ENCODE data around the gene STRBP. TPM values are rescaled to one million over a fixed set of nuclear protein-coding genes. Genes with fewer than 3 reads are reported as not detected.

STRBP gene
- total and polyA plus RNA-seq, 9 of the 15 experiments (the other 6 are each of a cell fraction or from before 2014, with no cell fraction given), result 27.7 to 84.0 (median 70.2) TPM

- TF ChIP-seq ZNF318 (IDR thresholded peaks at IDR 0.05; ENCODE audit: borderline replicate concordance in 1 of 2, low read depth in 1 of 2), result 0 out of 4 replicates have a peak, but pooled peaks of 1 of the 2 experiments have one; percentile 34
- TF ChIP-seq ERF (CRISPR knock-in tag; IDR thresholded peaks at IDR 0.05), result no peak
- peak in 1 of 2 experiments; percentile 90; a peak in 2 of 4 replicates for TF ChIP-seq RCOR1 (IDR thresholded peaks at IDR 0.05; ENCODE audit: borderline replicate concordance in 1 of 2, low read depth in 2 of 2, low read length in 2 of 2)
- no peak for TF ChIP-seq ZNF586 (CRISPR knock-in tag; conservative IDR thresholded peaks at IDR 0.05)
- no peak for TF ChIP-seq ZKSCAN1 (IDR thresholded peaks at IDR 0.05; ENCODE audit: low read depth, low read length)
- TF ChIP-seq HMGXB4 (CRISPR knock-in tag; IDR thresholded peaks at IDR 0.05), result no peak
- TF ChIP-seq ZNF655 (CRISPR knock-in tag; IDR thresholded peaks at IDR 0.05), result no peak
- 0 out of 2 replicates have a peak, but pooled peaks have one; percentile 49 for TF ChIP-seq MTA1 (IDR thresholded peaks at IDR 0.05; ENCODE audit: borderline replicate concordance)
- TF ChIP-seq ZNF408 (CRISPR knock-in tag; IDR thresholded peaks at IDR 0.05; ENCODE audit: low read depth), result no peak
- TF ChIP-seq THAP12 (CRISPR knock-in tag; IDR thresholded peaks at IDR 0.05), result no peak
Observed at GRCh38 chr9:123302348-123303214, 34.2 kb upstream of the STRBP start (continued).

All from K562 (cell line).